Epithelial cell of proximal tubule (primary cell): Measurements from ENCODE around the gene UNG. TPM values are rescaled to one million over a fixed set of nuclear protein-coding genes. Genes with fewer than 3 reads are reported as not detected.

Source experiments
- DNase-seq: peaks from one replicate; pipeline ENCODE4 v3.0.0-alpha.2; 2011; ENCODE audit warnings: low read depth
- H3K4me3 ChIP-seq: 2 replicates; pipeline ENCODE4 v1.5.1; 2011; ENCODE audit warnings: low read depth, mild to moderate bottlenecking, low read length
- CTCF ChIP-seq: conservative IDR thresholded peaks from 2 replicates; pipeline ENCODE4 v1.5.1; 2012; ENCODE audit warnings: low read depth, mild to moderate bottlenecking, low read length
- total RNA-seq: library from RNA; depleted of rRNA; stranded (reverse); fragments of >200 nt; gene quantifications from 2 replicates; pipeline ENCODE4 v1.2.3, GENCODE V29; 2015

UNG gene
- total RNA-seq, 1 donor from 2014 or later = 118 TPM

- no peak for DNase-seq
- TF ChIP-seq CTCF = no peak
- no peak overlapping the region for H3K4me3 ChIP-seq
Measured at GRCh38 chr12:109089683-109090082, 7.7 kb upstream of the UNG start.

GRCh38 chr12:109092497-109093021, 4.8 kb upstream of the UNG start:
- peak overlapping the region; percentile 62 for H3K4me3 ChIP-seq
- no peak for DNase-seq
- TF ChIP-seq CTCF = no peak

GRCh38 chr12:109093022-109093918, 4.1 kb upstream of the UNG start, which contains the start of gene ALKBH2:
TSS of gene ALKBH2 (minus strand) at chr12:109093472. CDS start at chr12:109092786, 686 bp downstream.
- peak within 1 kb of the TSS; percentile 62 for H3K4me3 ChIP-seq
- peak; percentile 93 for TF ChIP-seq CTCF
- peak; percentile 43 for DNase-seq

GRCh38 chr12:109097140-109097434, 310 bp upstream of the UNG start:
- no peak for TF ChIP-seq CTCF
- H3K4me3 ChIP-seq = peak overlapping the region; percentile 67
- no peak for DNase-seq

GRCh38 chr12:109098183-109098604, 797 bp downstream of the UNG start:
- TF ChIP-seq CTCF = no peak
- DNase-seq = no peak
- peak overlapping the region; percentile 84 for H3K4me3 ChIP-seq

GRCh38 chr12:109098651-109099050, 1.3 kb downstream of the UNG start:
- no peak for DNase-seq
- no peak for TF ChIP-seq CTCF
- peak overlapping the region; percentile 84 for H3K4me3 ChIP-seq
